GM12872 (cell line): Measurements from ENCODE around the gene IER2.
A peak's percentile ranks its signal among the peaks of the same experiment; 100 is the strongest.

ENCODE experiments used
- CTCF ChIP-seq: IDR thresholded peaks from 3 replicates; pipeline ENCODE4 v1.5.1; 2011; ENCODE audit warnings: low read depth, mild to moderate bottlenecking, low read length, moderate library complexity; ENCODE audit not compliant: insufficient read depth

IER2 gene

GRCh38 chr19:13104360-13104847 lies 45.8 kb upstream of the IER2 start:
- TF ChIP-seq CTCF, result peak; percentile 98

- TF ChIP-seq CTCF, result no peak
These were observed 45.1 kb upstream of the IER2 start for GRCh38 chr19:13104848-13105711.

GRCh38 chr19:13109361-13110098 lies 40.7 kb upstream of the IER2 start:
- no peak for TF ChIP-seq CTCF

- TF ChIP-seq CTCF, result no peak
These were observed 40.1 kb upstream of the IER2 start for GRCh38 chr19:13110099-13110610.

GRCh38 chr19:13112555-13112954 lies 37.7 kb upstream of the IER2 start:
- TF ChIP-seq CTCF, result no peak

GRCh38 chr19:13115936-13116281 lies 34.3 kb upstream of the IER2 start:
- no peak for TF ChIP-seq CTCF

GRCh38 chr19:13116282-13117175 lies 33.7 kb upstream of the IER2 start, which contains the start of gene TRMT1:
TRMT1 (minus strand) TSS chr19:13116740; CDS start chr19:13116399, 341 bp downstream.
- TF ChIP-seq CTCF, result no peak
